AG04450 (cell line): ENCODE data around the gene ACAT1. TPM values are rescaled to one million over a fixed set of nuclear protein-coding genes. Genes with fewer than 3 reads are reported as not detected.
"Not testable (repeated sequence)": the region's sequence is repeated elsewhere in the genome, so short reads cannot be mapped to it uniquely, and the experiment has no call there.

Experiments
- CTCF ChIA-PET: fragments of 300-600, 350-600 bp; formaldehyde crosslinking; extraction: SDS; loops from one replicate; lab custom pipeline; 2022; ENCODE audit warnings: antibody characterized with exemption, inconsistent platforms; lab: Charles Lee
- POLR2A ChIA-PET: fragments of 350-600 bp; formaldehyde crosslinking; extraction: SDS; loops from one replicate; lab custom pipeline; 2021; ENCODE audit warnings: antibody characterized with exemption, inconsistent platforms; lab: Yijun Ruan, JAX
- DNase-seq: peaks from one replicate; pipeline ENCODE4 v3.0.0-alpha.2; 2011; ENCODE audit warnings: low read depth, low spot score
- H3K27ac ChIP-seq: one replicate; pipeline ENCODE4 v1.5.1; 2012; ENCODE audit warnings: low read depth, low read length, control low read depth
- H3K27me3 ChIP-seq: one replicate; pipeline ENCODE4 v1.6.0; 2012; ENCODE audit warnings: low read length; ENCODE audit not compliant: control insufficient read depth, insufficient read depth
- H3K4me3 ChIP-seq: 2 replicates; pipeline ENCODE4 v1.5.1; 2011; ENCODE audit warnings: mild to moderate bottlenecking, low read depth, low read length, control low read depth
- H3K9me3 ChIP-seq: 2 replicates; pipeline ENCODE4 v1.5.1; 2012; ENCODE audit warnings: low read length; ENCODE audit not compliant: control insufficient read depth, insufficient read depth
- polyA plus RNA-seq: library from polyadenylated mRNA; depleted of rRNA; stranded (reverse); fragments of >200 nt; gene quantifications from 2 replicates; pipeline ENCODE4 v1.2.3, GENCODE V29; 2011
- TF ChIP-seq, protein P1 (sequence below): IDR thresholded peaks from 2 replicates; pipeline ENCODE4 v1.5.1; 2011; ENCODE audit warnings: low read depth, low read length, control low read depth, inconsistent platforms

The ACAT1 gene
- polyA plus RNA-seq, 1 experiment, result 120 TPM

DNA sequence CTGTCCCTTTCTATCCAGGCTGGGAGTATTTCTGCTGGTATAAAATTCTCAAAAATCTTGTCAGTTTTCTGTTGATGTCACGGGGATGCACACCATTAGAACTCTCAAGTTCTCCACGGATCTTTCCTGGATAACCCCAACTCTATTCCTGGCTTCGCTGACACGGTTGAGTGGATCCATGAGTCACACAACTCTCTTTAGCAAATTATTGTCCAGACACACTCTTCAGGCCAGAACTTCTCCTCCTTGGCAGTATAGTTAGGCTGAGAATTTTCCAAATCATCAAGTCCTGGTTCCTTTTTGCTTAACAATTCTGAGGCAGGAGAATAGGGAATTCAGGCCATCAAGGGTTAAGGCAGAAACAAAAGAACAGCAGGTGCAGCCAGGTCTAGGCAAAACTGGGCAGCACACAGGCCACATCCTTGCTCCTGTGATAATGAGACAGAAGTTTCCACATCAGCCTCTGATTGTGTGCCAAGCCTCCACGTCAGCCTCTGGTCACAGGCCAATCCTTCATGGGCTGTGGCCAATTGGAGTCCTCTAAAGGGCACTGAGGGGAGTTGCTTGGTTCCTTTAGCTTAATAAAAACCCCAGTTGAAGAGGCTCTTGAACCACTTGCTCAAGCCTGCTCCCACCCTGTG lies 5.7 kb upstream of the ACAT1 start:
- CTCF ChIA-PET, result no interaction called here
- DNase-seq, result peak; percentile 72
- Histone ChIP-seq H3K4me3 (no peak overlapping the region), H3K27ac (peak overlapping the region; percentile 42), H3K9me3 (no peaks in the 10 kb centered on the region), H3K27me3 (no peaks in the 10 kb centered on the region)
- POLR2A ChIA-PET, result no interaction called here
- TF ChIP-seq, protein P1, sequence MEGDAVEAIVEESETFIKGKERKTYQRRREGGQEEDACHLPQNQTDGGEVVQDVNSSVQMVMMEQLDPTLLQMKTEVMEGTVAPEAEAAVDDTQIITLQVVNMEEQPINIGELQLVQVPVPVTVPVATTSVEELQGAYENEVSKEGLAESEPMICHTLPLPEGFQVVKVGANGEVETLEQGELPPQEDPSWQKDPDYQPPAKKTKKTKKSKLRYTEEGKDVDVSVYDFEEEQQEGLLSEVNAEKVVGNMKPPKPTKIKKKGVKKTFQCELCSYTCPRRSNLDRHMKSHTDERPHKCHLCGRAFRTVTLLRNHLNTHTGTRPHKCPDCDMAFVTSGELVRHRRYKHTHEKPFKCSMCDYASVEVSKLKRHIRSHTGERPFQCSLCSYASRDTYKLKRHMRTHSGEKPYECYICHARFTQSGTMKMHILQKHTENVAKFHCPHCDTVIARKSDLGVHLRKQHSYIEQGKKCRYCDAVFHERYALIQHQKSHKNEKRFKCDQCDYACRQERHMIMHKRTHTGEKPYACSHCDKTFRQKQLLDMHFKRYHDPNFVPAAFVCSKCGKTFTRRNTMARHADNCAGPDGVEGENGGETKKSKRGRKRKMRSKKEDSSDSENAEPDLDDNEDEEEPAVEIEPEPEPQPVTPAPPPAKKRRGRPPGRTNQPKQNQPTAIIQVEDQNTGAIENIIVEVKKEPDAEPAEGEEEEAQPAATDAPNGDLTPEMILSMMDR, result no peak

DNA sequence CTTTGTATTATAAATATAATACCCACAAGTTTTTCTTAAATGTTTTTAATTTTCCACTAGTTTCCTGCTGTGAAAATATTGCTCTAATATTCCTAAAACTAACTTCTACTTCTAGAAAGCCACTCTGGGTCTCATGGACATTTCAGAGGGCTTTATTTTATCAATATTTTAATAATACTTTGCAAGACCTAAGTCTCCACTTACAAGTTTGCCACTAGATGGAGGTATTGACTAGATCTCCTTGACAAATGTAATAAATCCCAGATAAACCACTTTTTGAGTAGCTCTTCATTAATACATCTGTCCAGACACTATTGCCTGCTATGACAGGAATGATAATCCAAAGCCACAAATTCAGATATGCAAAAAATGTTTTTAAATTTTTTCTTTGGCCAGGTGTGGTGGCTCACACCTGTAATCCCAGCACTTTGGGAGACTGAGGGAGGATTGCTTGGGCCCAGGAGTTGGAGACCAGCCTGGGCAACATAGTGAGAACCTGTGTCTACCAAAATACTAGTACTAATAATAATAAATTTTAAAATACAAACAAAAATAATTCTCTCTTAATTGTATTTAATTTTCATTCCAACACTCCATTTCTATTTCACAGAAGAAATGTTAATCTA lies 3.5 kb upstream of the ACAT1 start:
- CTCF ChIA-PET, result interaction anchor here (0.6 to 2.8 kb wide), 17 partner anchors 8 to 1168 kb away, joined by 3 to 24 read pairs (median 6); partner anchors contain the start of genes ATM, CUL5 and NPAT
- TF ChIP-seq, protein P1, result peak; percentile 68
- no peaks in the 10 kb centered on the region; the same call in 1 of the 2 replicates for H3K9me3 ChIP-seq
- POLR2A ChIA-PET, result no interaction called here
- no peak overlapping the region for H3K27ac ChIP-seq
- no peaks in the 10 kb centered on the region for H3K27me3 ChIP-seq
- no peak overlapping the region for H3K4me3 ChIP-seq
- DNase-seq, result peak; percentile 34

DNA sequence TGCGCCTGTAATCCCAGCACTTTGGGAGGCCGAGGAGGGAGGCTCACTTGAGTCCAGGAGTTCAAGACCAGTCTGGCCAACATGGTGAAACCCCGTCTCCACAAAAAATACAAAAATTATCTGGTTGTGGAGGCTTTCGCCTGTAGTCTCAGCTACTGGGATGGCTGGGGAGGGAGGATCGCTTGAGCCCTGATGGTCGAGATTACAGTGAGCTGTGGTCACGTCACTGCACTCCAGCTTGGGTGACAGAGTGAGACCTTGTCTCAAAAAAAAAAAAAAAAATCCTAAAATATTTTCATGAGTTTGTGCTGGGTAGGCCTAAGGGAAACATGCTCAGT lies 462 bp upstream of the ACAT1 start:
- DNase-seq, POLR2A ChIA-PET, H3K27me3 ChIP-seq, CTCF ChIA-PET, H3K9me3 ChIP-seq: not testable (repeated sequence)
- Histone ChIP-seq H3K4me3 (peak overlapping the region; percentile 85), H3K27ac (peak overlapping the region; percentile 21)

DNA sequence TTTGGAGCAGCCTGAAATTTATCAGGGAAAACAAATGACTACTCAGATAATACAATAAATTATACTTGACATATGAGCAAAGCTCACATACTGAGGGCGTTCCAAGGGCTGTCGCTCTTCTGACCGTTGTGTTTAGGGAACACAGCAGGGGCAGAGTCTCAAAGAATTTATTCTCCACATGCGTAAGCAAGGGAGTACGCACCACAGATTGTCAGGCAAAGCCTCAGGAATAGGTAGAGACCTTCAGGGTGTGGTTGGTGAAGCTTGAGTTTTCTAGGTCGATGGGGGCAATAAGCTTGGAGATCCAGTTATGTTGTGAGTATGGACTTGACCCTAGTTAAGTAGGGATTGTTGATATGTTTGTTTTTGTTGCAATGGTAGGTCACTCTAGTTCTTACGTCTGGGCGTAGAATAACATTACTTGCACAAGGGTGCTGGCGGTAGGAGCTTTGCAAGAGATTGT lies 830 bp downstream of the ACAT1 start:
- CTCF ChIA-PET, result interaction anchor here (0.5 to 1.3 kb wide), 2 partner anchors 13 to 113 kb away, joined by 4 read pairs; partner anchors contain the start of gene CUL5

DNA sequence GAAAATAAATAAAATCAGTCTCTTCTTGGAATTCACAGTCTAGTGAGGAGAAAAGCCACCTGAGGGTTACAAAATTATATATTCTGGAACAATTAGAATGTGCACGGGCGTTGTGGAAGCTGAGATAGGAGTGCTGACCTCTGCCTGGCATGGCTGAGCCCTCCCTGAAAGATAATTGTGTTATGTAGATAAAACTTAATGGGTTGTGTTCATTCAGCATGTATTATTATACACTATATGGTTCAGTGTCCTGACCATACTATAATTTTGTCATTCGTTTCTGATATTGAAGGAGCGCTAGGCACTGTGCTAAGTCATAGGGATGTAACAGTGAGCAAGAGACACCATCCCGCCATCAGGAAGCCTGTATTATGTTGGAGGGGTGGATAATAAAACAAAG lies 3.7 kb downstream of the ACAT1 start:
- no peaks in the 10 kb centered on the region; the same call in 1 of the 2 replicates for H3K9me3 ChIP-seq
- no peak overlapping the region for H3K27ac ChIP-seq
- ChIA-PET POLR2A (no interaction called here), CTCF (interaction anchor here (1.5 kb wide), 1 partner anchor 7 kb away, joined by 3 read pairs; no protein-coding TSS in a partner anchor)
- no peaks in the 10 kb centered on the region for H3K27me3 ChIP-seq
- DNase-seq, result no peak
- TF ChIP-seq, protein P1, result no peak
- no peak overlapping the region for H3K4me3 ChIP-seq

More for the DNA sequence above, 830 bp downstream of the ACAT1 start:
- POLR2A ChIA-PET, result interaction anchor here (0.6 kb wide), 1 partner anchor 19 kb away, joined by 8 read pairs; no protein-coding TSS in a partner anchor
- Histone ChIP-seq H3K27ac (peak overlapping the region; percentile 31), H3K9me3 (no peaks in the 10 kb centered on the region; the same call in 1 of the 2 replicates), H3K4me3 (peak overlapping the region; percentile 85), H3K27me3 (no peaks in the 10 kb centered on the region)
- no peak for DNase-seq
- TF ChIP-seq, protein P1, result no peak
